Fibroblast of skin of right quadriceps (primary cell): Measurements from ENCODE around the gene MLLT10.
A peak's percentile ranks its signal among the peaks of the same experiment; 100 is the strongest.

Experiments used
- DNase-seq: peaks from one replicate; pipeline ENCODE4 v3.0.0-alpha.2; 2013

The MLLT10 gene

DNA sequence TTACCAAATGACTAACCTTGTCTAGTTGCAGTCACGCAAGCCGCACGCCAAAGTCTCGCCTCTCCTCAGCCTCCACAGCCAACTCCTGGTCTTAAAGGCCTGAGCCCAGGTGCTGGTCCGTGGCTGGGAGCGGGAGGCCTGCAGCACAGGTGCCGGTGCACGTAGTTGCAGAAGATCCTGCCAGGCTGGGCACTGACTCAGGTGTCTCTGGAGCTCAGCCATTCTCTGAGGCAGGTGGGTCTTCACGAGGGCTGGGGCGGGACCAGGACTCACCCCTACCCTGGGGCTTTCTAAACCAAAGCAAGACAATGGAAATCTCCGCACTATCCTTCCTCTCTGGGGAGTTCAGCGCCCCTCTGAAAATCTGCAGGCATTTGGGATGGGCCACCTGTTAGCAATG lies 216.4 kb downstream of the MLLT10 start:
- no peak for DNase-seq

DNA sequence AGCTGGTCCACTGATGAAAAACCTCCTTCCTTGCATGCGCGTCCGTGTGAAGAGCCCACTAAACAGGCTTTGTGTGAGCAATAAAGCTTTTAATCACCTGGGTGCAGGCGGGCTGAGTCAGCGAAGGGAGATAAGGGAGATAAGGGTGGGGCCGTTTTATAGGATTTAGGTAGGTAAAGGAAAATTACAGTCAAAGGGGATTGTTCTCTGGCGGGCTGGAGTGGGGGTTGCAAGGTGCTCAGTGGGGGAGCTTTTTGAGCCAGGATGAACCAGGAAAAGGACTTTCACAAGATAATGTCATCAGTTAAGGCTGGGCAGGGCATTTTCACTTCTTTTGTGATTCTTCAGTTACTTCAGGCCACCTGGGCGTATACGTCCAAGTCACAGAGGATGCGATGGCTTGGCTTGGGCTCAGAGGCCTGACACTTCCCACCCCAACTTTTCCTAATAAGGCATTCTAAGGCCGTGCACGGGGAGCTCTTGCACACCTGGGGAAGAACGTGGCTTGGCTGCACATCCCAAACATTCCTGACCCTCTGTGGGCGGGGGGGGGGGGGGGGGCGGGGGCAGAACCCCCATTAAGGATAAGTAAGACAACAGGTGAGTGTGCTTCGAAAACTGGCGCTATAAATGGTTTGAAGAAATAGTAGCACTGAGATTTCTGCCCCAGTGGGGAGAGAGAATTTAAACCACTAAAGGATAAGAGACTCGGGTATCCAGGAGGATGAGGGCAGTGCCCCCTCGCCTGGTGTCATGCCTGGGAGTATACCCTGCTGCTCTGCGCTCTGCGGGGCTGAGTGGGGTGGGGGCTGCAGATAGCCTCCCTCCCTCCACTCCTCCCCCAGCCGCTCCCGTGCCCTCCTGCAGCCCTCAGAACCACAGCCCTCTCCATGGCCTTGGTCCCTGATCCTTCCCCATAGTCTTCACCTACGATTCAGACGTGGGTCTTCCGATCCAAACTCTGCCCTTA lies 217.6 kb downstream of the MLLT10 start:
- no peak for DNase-seq

DNA sequence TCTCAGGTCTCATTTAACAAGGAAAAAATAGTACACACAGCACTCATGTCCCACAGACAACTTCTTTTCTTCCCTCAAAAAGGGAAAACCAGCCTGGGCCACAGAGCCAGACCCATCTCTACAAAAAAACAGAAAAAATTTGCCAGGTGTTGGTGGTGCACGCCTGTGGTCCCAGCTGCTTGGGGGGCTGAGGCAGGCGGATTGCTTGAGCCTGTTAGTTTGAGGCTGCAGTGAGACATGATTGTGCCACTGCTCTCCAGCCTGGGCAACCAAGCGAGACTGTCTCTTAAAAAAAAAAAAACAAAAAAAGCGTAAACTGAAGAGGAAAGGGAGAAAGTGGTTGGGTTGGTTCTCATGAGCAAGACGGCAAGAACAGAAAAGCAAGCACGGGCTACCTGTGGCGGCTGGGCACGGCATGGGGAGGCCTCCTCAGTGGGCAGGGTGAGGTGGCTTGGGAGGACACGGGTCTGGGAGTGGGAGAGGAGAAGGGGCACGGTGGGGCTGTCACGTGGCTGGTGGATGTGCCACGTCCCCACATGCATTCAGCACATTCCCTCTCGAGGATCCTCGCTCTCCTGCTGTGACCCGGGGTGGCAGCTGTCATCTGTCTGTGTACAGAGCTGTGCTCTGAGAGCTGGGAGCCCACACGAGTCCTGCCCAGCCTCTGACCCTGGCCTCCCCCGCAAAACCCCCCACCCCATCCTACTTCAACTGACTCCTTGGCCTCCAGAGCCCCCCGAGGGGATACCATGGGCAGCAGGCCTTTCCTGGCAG lies 219.7 kb downstream of the MLLT10 start:
- no peak for DNase-seq

DNA sequence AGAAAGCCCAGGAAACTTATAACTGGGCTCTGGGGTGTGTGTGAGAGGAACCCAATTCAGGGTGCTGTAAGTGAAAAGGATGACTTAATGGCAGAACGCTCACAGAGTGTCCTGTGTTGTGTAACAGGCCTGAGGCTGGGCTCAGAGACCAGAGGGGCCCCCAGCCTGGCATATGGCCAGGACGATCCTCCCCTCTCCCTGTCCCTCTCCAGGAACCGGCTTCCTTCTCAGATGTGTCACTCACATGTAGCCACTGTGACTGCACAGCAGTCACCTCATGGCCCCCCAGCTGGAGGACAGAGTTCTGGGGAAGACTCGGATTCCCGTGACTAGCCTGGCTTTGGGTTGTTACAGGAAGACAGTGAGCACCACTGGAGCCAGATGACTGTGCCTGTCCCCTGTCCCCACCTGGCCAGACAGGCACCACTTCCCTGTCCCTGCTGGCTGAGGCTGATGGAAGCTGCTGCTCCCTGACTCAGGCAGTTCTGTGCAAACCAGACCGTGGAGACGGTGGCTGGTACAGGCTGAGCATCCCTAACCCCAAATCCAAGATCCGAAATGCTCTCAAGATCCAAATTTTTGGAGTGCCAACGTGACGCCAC lies 220.5 kb downstream of the MLLT10 start:
- DNase-seq: peak; percentile 20

DNA sequence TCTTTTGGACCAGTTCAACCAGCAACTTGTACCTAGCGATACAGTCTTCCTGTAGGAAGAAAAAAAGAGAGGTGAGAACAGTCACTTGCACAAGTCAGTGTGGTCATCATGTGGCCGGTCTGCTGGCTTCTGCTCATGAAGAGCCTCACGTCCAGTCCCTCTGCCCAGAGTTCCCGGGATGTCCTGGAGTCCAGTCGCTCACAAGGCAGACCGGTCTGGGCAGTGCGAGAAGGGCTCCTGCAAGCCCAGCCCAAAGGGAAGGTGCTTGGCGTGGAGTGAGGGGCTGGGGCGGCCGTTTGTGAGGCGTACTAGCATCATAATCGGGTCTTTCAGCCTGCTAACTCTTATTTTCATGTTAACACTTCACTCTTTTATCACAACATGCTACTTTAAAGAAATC lies 222.7 kb downstream of the MLLT10 start:
- DNase-seq: no peak

DNA sequence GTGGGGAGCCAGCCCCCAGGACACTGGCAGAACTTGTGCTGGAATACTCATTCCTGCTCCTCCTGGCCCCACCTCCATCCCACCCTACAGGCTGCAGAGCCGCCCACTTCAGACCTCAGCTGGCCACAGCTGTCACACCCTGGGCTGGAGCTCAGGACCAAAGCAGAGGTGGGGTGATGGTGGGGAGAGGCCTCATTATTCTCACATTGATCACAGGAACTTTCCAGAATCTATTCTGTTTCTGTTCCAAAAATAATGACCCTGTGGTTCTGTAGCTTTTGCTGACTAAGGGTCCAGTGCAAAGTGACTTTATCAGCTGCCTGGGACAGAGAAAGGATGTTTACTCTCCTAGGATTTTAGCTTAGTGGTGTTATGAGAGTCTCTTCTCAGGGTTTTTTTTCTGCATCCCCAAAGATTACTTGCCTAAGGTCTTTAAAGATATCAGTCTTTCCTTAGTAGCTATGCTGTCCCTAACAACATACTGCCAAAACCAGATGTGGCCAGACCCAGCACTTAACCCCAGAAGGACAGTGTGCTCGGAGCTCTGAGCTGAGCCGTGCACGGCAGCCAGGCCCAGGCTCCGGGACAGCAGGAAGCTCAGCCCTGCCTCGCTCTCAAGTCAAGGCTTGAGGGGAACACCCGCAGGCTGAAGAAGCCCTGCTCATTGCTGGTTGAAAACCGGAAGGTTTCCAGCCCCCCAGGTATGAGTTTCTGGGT lies 223.3 kb downstream of the MLLT10 start:
- no peak for DNase-seq

DNA sequence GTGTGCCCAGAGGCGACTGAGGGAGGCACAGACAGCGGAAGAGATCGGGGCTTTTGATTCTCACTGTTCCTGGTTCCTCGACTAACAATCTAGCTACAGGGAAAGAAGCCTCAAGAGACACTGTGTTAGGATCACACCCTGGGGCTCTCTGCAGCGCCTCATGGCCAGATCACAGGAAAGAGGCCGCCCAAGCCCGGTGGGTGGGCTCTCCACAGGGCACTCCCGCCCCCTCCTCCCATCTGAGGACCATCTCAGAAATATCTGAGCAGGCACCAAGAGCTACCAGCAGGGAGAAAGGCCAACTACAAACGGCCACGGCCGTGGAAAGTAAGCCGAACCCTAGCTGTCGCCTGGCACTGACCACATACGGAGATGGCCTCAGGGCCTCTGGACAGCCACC lies 224.2 kb downstream of the MLLT10 start:
- no peak for DNase-seq

DNA sequence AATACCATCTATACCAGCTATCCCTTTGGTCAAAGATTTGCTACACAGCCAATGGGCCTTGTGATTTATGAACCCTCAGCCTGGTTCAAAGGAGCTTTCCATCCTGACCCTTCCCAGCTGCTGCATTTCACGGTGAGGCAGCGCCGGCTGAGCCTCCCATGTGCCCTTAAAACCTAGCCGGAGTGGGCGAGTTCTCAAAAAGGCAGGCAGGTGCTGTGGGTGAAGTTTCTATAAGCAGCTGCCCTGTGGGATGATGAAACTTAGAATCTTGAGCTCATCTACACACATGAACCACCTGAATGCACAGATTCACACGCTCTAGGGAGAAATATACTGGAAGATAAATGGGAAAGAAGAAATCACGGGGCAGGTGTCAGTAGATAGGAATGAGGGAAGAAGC lies 224.7 kb downstream of the MLLT10 start:
- DNase-seq: no peak

DNA sequence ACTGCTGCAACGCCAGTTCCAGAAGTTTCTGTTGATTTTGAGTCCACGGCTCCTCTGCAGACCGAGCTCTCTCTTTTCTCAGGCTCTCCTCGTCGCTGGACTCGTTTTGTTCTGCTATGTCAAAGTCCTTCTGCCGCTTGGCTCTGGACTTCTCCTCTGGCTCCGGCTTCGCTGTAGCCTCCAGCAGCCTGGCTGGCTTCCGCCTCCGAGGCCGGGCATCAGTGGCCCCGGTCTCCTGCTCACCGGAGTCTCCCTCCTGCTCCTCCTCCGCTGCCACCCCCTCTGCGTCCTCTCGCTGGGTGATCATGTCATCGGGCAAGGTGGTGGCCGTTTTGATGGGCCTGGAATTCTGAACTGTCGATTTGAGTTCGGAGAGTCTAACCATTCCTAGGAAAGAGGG lies 225.2 kb downstream of the MLLT10 start:
- DNase-seq: no peak

DNA sequence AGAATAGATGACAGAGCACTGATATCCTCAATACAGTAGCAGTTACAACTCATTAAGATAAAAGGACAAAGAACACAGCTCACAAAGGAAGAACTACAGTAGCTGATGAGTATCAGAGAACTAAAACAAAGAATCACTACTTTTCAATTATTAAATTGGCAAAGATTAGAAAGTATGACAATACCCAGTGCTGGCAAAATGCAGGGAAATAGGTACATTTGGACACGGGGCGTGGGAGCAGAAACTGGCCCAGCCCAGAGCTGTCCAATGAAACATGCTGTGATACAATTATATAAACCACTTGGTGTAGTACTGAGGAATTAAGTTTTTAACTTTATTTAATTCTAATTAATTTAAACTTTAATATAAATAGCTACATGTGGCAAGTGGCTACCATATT lies 226.3 kb downstream of the MLLT10 start:
- no peak for DNase-seq

DNA sequence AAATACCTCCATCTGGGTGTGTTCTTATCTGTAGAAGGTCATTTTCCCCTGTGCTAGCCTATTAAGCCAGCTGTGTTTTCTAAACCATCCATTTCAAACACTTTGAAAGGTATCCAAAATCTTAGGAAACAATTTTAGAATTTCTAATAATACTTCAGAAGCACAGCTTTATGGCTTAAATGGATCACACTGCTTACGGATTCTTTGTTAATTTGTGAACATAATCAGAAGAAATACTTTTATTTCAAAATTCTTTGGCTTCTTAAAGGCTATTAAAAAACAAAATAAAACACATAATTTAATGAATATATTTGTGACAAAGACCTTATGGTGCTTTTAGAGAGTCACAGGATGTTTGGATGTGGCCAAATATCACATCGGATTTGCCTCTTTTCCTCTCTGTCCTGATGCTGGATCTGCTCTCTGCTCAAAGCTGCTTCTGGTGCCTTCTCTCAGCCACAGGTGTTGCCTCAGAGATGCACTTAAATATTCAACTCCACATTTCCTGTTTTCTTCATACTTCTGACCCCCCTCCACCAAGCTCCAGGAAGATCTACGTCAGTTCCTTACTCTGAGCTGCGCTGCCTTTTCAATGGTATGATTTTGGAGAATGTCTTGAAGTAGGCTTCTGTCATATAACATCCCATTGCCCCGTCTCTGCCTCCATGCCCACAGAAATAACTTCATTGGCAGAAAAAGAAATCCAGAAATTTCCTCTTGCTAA lies 230.6 kb downstream of the MLLT10 start:
- no peak for DNase-seq

DNA sequence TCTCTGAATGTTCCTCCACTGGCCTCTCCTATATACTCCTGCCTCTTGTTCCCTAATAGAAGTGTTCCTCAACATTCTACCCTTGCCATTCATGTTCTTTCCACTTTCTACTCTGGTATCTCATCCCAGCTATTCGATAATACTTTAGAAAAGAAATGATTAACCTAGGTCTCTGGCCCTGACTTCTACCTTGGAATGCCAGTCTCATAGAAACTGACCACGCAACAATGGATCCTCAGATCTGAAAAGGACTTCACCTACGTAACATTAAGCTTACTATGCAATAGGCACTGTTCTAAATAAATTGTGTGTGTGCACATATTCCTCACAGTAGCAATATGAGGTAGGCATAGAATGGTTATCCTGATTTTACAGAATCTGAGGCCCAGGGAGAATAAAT lies 235.0 kb downstream of the MLLT10 start:
- DNase-seq: no peak

DNA sequence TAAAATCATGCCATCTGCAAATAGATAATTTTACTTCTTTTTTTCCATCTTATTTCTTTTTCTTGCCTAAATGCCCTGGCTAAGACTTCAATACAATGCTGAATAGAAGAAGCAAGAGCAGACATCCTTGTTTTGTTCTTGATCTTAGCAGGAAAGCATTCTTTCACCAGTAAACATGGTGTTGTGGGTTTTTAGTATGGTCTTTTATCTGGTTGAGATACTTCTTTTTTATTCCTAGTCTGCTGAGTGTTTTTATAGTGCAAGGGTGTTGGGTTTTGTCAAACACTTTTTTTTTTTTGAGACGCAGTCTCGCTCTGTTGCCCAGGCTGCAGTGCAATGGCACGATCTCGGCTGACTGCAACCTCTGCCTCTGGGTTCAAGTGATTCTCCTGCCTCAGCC lies 237.2 kb downstream of the MLLT10 start:
- no peak for DNase-seq

DNA sequence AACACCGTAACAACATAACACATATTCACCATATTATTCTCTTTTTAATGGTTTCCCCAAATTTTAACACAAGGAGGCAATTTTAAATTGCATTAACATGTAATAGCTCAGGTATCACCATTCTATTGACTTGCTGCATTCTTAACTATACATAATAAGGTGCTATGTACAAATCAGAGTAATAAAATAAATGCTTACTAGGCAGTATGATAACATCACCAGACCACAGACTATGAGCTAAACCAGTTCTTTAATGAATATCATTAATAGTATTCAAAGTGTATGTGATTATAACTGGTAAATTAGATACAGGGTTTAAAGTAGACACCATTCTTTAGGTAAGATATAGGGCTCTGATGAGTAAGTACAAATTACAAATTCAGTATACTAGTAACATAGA lies 242.9 kb downstream of the MLLT10 start:
- DNase-seq: no peak

DNA sequence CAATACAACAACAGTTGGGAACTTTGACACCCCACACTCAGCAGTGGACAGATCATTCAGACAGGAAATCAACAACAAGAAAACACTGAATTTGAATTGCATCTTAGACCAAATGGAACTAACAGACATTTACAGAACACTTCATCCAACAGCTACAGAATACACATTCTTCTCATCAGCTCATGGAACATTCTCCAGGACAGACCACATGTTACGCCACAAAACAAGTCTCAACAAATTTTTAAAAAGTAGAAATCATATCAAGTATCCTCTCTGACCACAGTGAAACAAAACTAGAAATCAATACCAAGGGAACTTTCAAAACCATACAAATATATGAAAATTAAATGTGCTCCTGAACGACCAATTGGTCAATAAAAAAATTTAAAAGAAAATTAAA lies 257.2 kb downstream of the MLLT10 start:
- DNase-seq: no peak
